NAMALWA (cell line): ENCODE results near the gene OR2T35.

ENCODE experiments used
- DNase-seq: peaks from one replicate; pipeline ENCODE4 v3.0.0-alpha.2; 2015; ENCODE audit warnings: low spot score

Gene OR2T35

GRCh38 chr1:248625971-248626370 is 19.1 kb downstream of the OR2T35 start:
- DNase-seq, result no peak

DNA sequence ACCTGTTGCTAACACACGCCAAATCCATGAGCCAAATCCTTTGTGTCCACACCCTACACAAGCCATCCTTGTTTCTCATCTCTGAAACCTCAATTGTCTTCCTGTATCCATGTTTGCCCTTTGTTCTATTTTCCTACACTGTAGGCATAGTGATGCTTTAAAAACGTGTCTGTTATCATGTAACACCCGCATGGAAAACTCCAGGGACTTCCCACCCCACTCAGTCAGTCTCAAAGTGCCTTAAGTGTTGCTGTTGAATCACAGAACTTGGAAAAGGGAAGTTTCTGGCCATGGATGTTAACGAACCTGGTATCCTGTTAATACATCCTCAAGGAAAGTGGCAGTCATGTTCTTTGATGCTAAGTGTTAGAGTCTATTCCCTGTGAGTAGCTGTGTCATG is 19.9 kb downstream of the OR2T35 start:
- no peak for DNase-seq

DNA sequence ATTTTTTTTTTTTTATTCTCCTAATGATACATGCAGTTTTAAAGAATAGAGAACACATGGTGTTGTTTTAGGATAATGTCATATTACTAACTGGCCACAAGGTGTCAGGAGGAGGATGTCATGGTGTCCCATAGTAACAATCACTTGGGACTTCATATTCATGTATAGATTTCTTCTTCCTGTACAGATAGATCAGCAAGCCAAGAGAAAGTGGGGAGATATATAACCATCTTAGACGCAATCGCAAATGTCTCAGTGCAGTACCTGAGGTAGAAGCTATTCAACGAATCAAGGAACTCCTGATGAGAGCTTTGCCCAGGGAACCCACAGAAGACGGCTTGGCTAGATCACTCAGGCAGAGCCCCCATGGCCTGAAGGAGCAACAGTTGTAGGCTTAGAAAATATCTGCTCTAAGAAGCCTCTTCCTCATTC is 22.5 kb downstream of the OR2T35 start:
- DNase-seq, result peak; percentile 57

- no peak for DNase-seq
These were observed 23.3 kb downstream of the OR2T35 start for GRCh38 chr1:248621770-248622169.

GRCh38 chr1:248618878-248619277 is 26.2 kb downstream of the OR2T35 start:
- peak; percentile 48 for DNase-seq

DNA sequence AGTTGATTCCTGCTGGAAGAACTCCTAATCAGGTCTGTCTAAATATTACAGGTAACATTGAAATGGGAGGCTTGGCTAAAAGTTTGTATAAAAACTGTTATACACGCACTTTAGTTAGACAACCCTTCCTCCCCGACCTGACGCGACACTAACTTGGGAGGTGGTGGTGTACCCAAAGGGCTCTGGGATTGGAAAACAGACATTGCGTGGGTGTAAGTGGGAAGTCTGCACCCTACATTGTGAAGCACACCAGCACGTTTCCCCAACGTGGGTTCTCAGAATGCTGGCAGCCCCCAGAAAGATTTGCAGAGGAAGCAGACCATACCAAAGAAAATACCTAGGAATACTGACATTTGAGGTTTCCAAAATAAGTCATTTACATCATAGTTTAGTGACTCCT is 27.0 kb downstream of the OR2T35 start:
- no peak for DNase-seq

DNA sequence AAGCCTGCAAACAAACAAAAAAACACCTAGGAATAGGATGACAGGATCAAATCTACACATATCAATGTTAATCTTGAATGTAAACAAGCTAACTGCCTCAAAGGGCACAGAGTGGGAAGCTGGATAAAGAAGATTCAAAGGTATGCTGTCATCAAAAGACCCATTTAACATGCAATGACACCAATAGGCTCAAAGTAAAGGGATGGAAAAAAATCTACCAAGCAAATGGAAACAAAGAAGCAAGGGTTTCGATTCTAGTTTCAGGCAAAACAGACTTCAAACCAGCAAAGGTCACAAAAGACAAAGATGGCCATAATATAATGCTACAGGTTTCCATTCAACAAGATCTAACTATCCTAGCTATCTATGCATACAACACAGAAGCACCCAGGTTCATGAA is 31.3 kb downstream of the OR2T35 start:
- no peak for DNase-seq

DNA sequence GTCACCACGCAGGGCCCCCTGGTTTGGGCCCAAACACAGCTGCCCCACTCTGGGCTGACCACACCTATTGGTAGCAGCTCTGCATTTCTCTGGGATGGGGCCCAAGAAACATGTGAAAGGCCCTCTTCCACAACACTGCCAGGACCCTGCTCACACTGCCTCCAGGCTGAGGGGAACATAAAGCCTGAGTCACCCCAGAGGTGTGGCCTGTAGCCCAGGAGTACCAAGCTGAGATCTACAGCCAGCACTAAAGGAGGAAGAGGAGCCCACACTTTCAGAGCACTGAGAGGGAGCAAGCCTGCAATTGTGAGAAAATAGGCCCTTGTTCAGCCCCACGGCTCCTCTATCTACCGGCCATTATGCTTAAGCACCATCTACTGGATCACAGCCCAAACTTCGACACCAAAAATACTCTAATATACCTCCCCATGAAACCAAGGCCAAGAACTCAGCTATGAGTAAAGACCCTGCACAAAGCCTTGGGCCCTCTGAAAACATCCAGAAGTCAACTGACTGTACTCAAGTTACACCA is 33.1 kb downstream of the OR2T35 start:
- DNase-seq, result no peak

GRCh38 chr1:248610301-248610700 is 34.8 kb downstream of the OR2T35 start:
- no peak for DNase-seq

DNA sequence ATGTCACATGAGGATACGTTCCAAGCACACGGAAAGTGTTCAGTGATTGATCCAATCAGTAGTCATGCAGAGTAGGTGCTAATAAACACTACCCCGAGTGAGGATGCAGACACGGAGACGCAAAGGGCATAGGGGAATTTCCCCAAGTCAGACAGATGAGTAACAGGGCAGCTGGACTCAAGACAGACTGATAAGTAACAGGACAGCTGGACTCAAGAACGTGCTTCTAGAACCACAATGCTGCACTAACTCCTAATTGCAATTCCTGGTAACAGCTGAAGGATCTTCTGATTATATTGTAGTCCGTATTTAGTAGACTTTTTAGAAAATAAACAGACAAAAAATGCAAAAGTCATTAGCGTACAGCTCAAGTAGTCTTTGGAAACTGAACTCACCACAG is 45.7 kb downstream of the OR2T35 start:
- DNase-seq, result no peak

GRCh38 chr1:248597589-248597988 is 47.5 kb downstream of the OR2T35 start, which contains the start of gene OR2T10:
OR2T10 (minus strand) TSS chr1:248597700; CDS start chr1:248593768, 3,932 bp downstream.
- DNase-seq, result no peak

DNA sequence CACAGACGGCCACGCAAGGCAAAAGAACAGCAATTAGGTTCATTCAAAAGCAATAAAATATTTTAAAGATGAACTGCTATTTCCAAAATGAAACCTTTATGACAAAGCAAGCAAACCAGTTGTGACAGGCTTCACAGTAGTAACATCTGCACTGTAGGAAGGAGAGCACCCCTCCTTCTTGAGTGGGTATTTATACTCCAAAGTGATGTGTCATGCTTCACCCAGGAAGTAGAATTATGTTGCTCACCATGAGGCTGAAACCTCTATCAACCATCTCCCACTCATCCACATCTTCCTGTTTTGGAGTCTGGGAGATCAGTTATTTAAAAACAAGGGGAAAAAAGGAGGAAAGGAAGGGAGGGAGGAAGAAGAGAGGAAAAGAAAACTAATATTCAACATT is 48.5 kb downstream of the OR2T35 start:
- DNase-seq, result no peak

DNA sequence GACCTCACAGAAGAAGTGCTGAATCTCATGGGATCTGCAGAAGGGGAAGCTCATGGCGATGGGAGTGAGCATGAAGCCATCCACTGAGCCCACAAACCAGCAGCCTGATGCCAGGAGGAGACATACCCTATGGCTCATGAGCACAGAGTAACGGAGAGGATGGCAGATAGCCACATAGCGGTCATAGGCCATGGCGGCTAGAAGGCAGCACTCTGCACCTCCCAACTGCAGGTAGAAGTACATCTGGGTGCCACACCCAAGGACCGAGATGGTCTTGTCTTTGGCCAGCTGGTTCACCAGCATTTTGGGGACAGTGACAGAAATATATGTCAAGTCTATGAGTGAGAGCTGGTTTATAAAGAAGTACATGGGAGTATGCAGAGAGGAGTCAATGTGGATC is 51.9 kb downstream of the OR2T35 start:
- DNase-seq, result no peak

DNA sequence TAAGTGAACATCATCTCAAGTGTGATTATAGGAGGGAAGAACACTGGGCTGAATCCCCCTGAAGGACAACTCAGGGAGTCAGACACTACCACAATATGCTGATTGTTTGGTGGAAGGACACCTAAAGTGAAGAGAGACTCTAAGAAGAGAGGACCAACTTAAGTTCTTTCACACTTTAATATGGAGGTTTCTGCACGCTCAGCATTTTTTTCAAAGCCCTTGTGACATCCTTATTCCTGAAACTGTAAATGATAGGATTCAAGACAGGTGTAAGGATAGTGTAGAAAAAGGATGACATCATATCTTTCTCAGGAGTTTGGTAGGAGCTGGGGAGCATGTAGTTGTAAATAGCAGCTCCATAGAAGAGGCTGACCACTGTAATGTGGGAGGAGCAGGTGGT is 52.4 kb downstream of the OR2T35 start:
- no peak for DNase-seq

DNA sequence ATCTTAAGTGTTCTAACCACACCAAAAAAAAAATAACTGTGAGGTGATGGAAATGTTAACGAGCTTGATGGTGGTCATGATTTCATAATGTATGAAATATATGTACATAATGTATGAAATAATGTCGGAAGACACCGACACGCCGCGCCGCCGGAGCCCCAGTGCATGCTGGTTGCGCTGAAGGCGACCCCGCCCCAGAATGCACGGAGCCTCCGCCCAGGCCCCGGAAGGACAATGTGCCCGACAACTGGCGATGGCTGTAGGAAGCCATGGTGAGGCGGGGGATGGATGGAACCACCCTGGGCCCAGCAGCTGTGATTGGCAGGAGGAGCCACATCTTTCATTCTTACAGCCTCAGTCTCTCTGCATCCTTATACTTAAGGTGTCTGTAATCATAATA is 55.0 kb downstream of the OR2T35 start:
- DNase-seq, result no peak

DNA sequence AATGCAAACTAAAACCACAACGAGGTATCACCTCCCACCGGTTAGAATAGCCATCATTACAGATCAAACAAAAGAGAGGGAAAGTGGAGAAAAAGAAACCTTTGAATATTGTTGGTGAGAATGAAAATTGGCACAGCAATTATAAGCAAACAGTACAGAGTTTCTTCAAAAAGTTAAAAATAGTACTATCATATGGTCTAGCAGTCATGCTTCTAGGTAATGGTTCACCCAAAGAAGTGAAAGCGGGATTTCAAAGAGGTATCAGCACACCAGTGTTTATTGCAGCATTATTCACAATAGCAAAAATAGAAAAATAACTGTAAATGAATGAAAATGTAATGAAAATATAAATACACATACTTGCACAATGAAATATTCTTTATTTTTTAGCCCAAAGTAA is 55.7 kb downstream of the OR2T35 start:
- DNase-seq, result no peak
